Germinal center (tissue), 1 donor: ENCODE measurements around the gene SLC25A26.
A peak's percentile ranks its signal among the peaks of the same experiment; 100 is the strongest.

ENCODE experiments used
- DNase-seq: peaks from one replicate; pipeline ENCODE4 v3.0.0; 2012; ENCODE audit warnings: mixed read lengths, low spot score

The SLC25A26 gene

GRCh38 chr3:66227051-66227450 is 6.2 kb downstream of the SLC25A26 start:
- DNase-seq: no peak

- DNase-seq: no peak
Measured at GRCh38 chr3:66227915-66228314, 7.1 kb downstream of the SLC25A26 start.

DNA sequence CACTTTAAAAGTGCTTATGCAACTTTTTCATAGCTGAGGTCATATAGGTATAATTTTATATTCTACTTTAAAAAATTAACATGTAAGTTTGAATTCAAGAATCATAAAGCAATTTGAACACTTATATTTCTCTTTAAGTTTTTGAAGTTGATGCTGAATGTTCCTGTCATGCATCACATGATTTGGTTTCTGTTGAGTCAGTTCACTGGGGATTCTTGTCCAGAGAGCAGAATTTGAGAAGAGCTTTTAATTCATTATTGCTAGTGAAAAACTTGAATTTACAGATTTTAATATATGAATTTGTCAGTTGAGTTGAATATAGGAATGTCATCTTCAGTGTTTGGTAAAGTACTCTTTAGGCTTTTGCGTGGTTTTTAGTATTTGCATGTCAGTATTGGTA is 7.9 kb downstream of the SLC25A26 start:
- DNase-seq: no peak

DNA sequence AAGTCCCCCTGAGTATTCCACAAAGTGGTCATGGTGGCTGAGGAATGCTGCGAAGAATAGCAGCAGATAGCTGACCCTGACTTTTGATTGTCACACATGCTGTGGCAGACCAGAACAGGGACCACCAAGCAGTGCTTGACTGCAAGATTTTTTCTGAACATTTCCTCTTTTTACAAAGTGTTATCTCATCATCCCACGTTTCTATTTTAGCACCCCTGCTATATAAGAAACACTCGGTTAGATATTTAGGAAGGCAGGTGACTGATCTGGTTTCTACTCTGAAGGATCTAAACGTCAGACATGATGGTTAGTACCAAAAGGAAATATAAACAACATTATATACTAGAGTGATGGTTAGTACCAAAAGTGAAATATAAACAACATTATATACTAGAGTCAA is 9.1 kb downstream of the SLC25A26 start:
- no peak for DNase-seq

- DNase-seq: no peak
Measured at GRCh38 chr3:66233033-66233432, 12.2 kb downstream of the SLC25A26 start.

GRCh38 chr3:66236281-66236680 is 15.5 kb downstream of the SLC25A26 start:
- no peak for DNase-seq

DNA sequence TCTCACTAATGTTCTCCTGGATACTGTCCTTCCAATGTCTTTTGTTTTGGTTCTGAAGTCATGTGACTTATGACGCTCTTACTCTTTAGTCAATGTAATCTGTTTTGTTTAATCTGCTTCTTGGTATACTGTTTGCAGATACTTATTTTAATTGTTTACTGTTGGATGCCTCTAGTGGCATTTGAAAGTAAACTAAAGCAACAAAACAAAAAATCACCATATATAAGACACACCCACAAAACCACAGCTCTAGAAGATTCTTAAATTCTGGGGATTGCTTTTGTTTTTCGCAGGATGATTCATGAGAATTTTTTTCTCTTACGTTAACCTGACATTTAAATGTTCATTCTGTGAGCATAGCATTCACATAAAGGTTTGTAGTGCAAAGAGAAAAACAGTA is 16.8 kb downstream of the SLC25A26 start:
- DNase-seq: no peak

GRCh38 chr3:66239513-66240123 is 18.8 kb downstream of the SLC25A26 start:
- no peak for DNase-seq

DNA sequence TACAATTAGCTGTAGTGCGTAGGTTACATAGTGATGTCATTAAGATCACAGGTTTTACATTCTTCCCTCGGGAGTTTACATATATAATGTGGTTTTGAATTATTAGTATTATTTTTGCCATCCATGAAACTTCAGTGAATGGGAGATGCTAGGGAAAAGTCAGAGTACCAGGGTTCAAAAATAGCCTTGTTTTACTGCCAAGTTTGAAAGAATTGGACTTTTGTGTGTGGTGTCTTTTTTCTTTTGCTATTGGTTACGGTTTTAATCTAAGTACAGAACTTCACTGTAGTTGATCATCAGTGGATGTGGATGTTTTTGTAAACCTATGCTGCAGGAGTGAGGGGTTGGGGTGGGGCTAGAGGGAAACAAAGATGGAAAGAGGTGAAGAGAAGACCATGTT is 20.7 kb downstream of the SLC25A26 start:
- no peak for DNase-seq

DNA sequence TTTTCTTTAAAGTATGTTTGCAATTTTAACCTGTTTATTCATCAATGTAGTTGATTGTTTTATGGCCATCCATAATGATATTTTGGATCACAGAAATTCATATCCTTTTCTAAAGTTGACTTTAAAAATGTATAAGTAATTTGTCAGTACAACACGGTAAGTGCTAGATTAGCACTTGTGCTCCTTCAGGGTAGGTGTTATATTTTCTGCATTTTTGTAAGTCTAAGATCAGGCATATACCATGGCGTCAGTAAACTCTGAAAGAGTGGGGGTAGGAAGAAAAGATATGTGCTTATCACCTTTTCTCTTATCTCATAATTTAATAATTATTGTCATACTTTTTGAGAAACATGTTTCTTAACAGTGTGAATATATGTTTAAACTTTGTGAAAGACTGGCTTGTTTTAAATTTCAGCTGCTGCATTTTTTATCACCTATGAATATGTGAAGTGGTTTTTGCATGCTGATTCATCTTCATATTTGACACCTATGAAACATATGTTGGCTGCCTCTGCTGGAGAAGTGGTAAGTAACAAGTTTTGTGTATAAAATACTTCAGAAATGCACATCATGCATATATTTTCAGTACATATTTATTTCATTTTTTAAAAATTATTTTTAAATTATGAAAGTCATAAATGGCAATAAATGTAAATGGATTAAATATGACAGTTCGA is 22.1 kb downstream of the SLC25A26 start:
- DNase-seq: no peak

DNA sequence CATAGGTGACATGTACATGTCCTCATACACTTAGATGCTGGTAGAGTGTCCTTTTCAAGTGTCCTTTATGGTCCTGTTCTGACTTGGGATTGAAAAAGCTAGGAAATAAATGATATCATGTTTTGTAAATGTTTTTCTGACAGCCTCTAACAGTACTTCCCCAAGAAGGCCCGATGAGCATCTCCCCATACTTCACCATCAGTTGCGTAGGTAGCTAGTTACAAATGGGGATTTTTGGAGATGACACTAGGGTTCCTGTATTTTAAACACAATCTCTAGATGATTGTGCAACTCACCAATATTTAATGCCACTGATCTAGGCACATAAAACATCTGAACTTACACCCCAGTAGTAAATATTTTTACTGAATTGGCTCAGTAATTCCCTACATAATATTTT is 27.8 kb downstream of the SLC25A26 start:
- no peak for DNase-seq

GRCh38 chr3:66253790-66254620 is 33.2 kb downstream of the SLC25A26 start:
- peak; percentile 29 for DNase-seq

GRCh38 chr3:66255865-66256264 is 35.1 kb downstream of the SLC25A26 start:
- peak; percentile 2 for DNase-seq

GRCh38 chr3:66256806-66257205 is 36.0 kb downstream of the SLC25A26 start:
- no peak for DNase-seq

DNA sequence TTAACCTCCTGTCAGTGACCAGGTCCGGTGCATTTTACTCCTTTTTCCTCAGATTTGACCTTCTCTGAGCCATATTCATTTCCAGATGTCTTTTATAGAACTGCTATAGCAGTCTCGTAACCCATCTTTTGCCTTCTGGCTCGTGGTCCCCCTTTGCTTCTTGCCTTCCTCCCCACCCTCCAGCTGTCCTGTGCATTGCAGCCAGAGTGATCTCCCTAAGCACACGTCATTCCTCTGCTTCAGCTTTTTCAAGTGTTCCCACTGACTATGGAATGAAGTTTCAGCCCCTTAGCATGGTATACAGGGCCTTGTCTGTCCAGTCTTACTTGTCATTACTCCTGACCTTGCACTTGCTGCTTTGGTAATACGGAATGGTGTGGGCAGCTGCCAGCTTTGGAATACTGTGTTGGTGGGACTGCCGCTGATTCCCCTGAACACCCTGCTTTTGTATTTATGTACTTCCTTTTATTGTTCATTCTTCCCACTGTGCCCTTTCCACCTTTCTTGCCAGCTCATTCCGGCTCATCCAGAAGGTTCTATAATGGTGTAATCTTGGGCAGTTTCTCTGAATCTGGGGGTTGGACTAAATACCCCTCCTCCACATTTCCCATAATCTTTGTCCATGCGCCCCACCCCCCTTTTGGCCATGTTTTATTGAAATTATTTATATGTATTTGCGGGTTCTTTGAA is 38.9 kb downstream of the SLC25A26 start:
- DNase-seq: no peak

GRCh38 chr3:66260431-66260830 is 39.6 kb downstream of the SLC25A26 start:
- DNase-seq: no peak

- DNase-seq: no peak
Measured at GRCh38 chr3:66261355-66261754, 40.6 kb downstream of the SLC25A26 start.

DNA sequence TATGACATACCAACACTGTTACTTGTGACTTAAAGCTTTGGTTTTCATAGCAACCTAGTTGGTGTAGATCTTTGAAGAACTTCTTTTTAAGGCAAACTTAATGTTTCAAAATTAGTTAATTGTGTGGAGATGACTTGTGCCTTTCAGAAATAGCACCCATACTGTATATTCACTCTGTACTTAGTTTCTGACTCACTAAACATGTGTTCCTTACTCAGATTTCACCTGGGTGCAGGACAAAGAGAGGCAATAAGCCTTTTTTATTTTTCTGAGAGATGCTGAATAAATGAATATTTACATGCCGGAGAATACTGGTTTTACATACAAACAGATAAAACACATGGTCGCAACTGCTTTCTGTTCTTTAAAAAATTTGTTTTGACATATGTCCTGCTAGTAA is 44.8 kb downstream of the SLC25A26 start:
- DNase-seq: no peak

GRCh38 chr3:66266551-66266950 is 45.8 kb downstream of the SLC25A26 start:
- no peak for DNase-seq

DNA sequence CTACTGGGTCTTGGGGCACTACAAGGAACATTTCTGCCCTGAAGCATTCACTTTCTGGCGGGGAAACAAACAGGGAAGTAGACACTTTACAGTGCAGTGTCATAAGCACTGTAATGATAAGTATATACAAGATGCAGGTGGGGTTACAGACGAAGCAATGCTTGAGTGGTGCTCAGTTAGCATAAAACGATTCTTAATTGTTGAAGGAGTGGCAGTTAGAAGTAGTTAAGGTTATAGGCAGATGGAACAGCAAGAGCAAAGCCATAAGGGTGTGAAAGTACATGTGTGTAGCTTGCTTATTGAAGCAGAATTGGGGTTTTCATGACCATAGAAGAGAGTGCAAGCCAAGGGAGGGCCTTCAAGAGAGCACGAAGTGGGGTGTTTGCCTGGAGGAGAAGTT is 46.2 kb downstream of the SLC25A26 start:
- DNase-seq: peak; percentile 60

GRCh38 chr3:66267906-66268305 is 47.1 kb downstream of the SLC25A26 start:
- no peak for DNase-seq

- DNase-seq: no peak
Measured at GRCh38 chr3:66268864-66269263, 48.1 kb downstream of the SLC25A26 start.

GRCh38 chr3:66269411-66269810 is 48.6 kb downstream of the SLC25A26 start:
- no peak for DNase-seq
